PC-3 (cell line): Measurements from ENCODE around the gene SMIM9. TPM values are rescaled to one million over a fixed set of nuclear protein-coding genes. Genes with fewer than 3 reads are reported as not detected.

Source experiments
- ATAC-seq: fragments of 200-7000 bp; cut with Tn5 transposase; 2 replicates; pipeline ENCODE4 v1.9.1; 2020; ENCODE audit warnings: mild to moderate bottlenecking, moderate library complexity
- BruUV-seq: library from RNA; stranded (reverse); fragments of 400-500 nt; replicated peaks from 2 replicates; lab custom pipeline; 2021; lab: Mats Ljungman, UMichigan
- CTCF ChIA-PET: fragments of 300-600 bp; sonication (Branson Sonifier 250); formaldehyde crosslinking; loops from one replicate; lab custom pipeline; 2022; ENCODE audit warnings: antibody characterized with exemption; lab: Charles Lee
- POLR2A ChIA-PET: fragments of 300-600 bp; sonication (Branson Sonifier 250); formaldehyde crosslinking; loops from one replicate; lab custom pipeline; 2022; ENCODE audit warnings: antibody characterized with exemption; ENCODE audit not compliant: unreplicated experiment; lab: Charles Lee
- DNase-seq: peaks from one replicate; pipeline ENCODE4 v3.0.0-alpha.2; 2015
- H2AFZ ChIP-seq: fragments of 300-600 bp; sonication (generic); 2 replicates; pipeline ENCODE4 v1.6.0; 2016; ENCODE audit warnings: antibody characterized with exemption, low read length
- H3F3A ChIP-seq: fragments of 300-600 bp; sonication (generic); one replicate; pipeline ENCODE4 v1.6.0; 2017; ENCODE audit warnings: antibody characterized with exemption, low read length, control low read depth, mild to moderate bottlenecking; ENCODE audit not compliant: unreplicated experiment
- H3K27ac ChIP-seq: fragments of 300-600 bp; sonication (generic); 2 replicates; pipeline ENCODE4 v1.5.1; 2016; ENCODE audit warnings: mild to moderate bottlenecking, low read length
- H3K27me3 ChIP-seq: fragments of 300-600 bp; sonication (generic); 2 replicates; pipeline ENCODE4 v1.6.1; 2016; ENCODE audit warnings: low read length, mixed read lengths
- H3K36me3 ChIP-seq: fragments of 300-600 bp; sonication (generic); 2 replicates; pipeline ENCODE4 v1.6.1; 2016; ENCODE audit warnings: low read depth, mixed run types, low read length, mixed read lengths
- H3K4me1 ChIP-seq: fragments of 300-600 bp; sonication (generic); 2 replicates; pipeline ENCODE4 v1.5.1; 2016; ENCODE audit warnings: low read length; ENCODE audit not compliant: insufficient read depth
- H3K4me2 ChIP-seq: fragments of 300-600 bp; sonication (generic); 2 replicates; pipeline ENCODE4 v1.6.0; 2016; ENCODE audit warnings: low read length
- H3K4me3 ChIP-seq: fragments of 300-600 bp; sonication (generic); 2 replicates; pipeline ENCODE4 v1.5.1; 2016; ENCODE audit warnings: mild to moderate bottlenecking, low read length, mixed read lengths
- H3K79me2 ChIP-seq: fragments of 300-600 bp; sonication (generic); 2 replicates; pipeline ENCODE4 v1.6.1; 2017; ENCODE audit warnings: low read length, mixed read lengths
- H3K9ac ChIP-seq: fragments of 300-600 bp; sonication (generic); 2 replicates; pipeline ENCODE4 v1.6.0; 2016; ENCODE audit warnings: mild to moderate bottlenecking, low read length
- H3K9me2 ChIP-seq: fragments of 300-600 bp; sonication (generic); replicated peaks from 2 replicates; pipeline ENCODE4 v1.6.1; 2016; ENCODE audit warnings: mixed run types, low read length, mixed read lengths
- H3K9me3 ChIP-seq: fragments of 300-600 bp; sonication (generic); 2 replicates; pipeline ENCODE4 v1.6.1; 2016; ENCODE audit warnings: low read length, mixed read lengths
- H4K20me1 ChIP-seq: fragments of 300-600 bp; sonication (generic); 2 replicates; pipeline ENCODE4 v1.6.1; 2016; ENCODE audit warnings: low read length, mixed read lengths
- EZH2 ChIP-seq: fragments of 300-600 bp; sonication (generic); IDR thresholded peaks from one replicate; pipeline ENCODE4 v1.6.1; 2017; ENCODE audit warnings: antibody characterized with exemption, mild to moderate bottlenecking, low read length; ENCODE audit not compliant: unreplicated experiment
- EZH2phosphoT487 ChIP-seq: fragments of 300-600 bp; sonication (generic); IDR thresholded peaks from 2 replicates; pipeline ENCODE4 v1.6.1; 2018; ENCODE audit warnings: mild to moderate bottlenecking, antibody characterized with exemption, low read length, borderline replicate concordance
- intact Hi-C: fragments of 100-400 bp; cut with micrococcal nuclease; formaldehyde crosslinking; loops from 2 replicates; pipeline ENCODE4 v1.9.0; 2023
- total RNA-seq: library from RNA; depleted of rRNA; stranded (reverse); fragments of >200 nt; gene quantifications from 2 replicates; pipeline ENCODE4 v1.2.3, GENCODE V29; 2014
- TF ChIP-seq, protein P1 (sequence below): fragments of 300-600 bp; sonication (generic); conservative IDR thresholded peaks from 2 replicates; pipeline ENCODE4 v1.5.1; 2017; ENCODE audit warnings: antibody characterized with exemption, low read depth, mild to moderate bottlenecking, low read length

The SMIM9 gene
- total RNA-seq, 1 experiment from 2014 or later, result not detected

- H3K4me3 ChIP-seq, result no peak overlapping the region
- H3K79me2 ChIP-seq, result no peaks in the 10 kb centered on the region
- H3K9ac ChIP-seq, result no peak overlapping the region
- H3K27ac ChIP-seq, result no peak overlapping the region
- H3K9me3 ChIP-seq, result no peaks in the 10 kb centered on the region
- no peak for DNase-seq
- intact Hi-C loops, result no loop called here
- POLR2A ChIA-PET, result interaction anchor here (0.5 kb wide), 1 partner anchor 271 kb away, joined by 3 read pairs; no protein-coding TSS in a partner anchor
- H3K36me3 ChIP-seq, result no peaks in the 10 kb centered on the region
- no peak overlapping the region for H3K4me2 ChIP-seq
- no peaks in the 10 kb centered on the region for H3K27me3 ChIP-seq
- no peaks in the 10 kb centered on the region for H3F3A ChIP-seq
- TF ChIP-seq, protein P1, sequence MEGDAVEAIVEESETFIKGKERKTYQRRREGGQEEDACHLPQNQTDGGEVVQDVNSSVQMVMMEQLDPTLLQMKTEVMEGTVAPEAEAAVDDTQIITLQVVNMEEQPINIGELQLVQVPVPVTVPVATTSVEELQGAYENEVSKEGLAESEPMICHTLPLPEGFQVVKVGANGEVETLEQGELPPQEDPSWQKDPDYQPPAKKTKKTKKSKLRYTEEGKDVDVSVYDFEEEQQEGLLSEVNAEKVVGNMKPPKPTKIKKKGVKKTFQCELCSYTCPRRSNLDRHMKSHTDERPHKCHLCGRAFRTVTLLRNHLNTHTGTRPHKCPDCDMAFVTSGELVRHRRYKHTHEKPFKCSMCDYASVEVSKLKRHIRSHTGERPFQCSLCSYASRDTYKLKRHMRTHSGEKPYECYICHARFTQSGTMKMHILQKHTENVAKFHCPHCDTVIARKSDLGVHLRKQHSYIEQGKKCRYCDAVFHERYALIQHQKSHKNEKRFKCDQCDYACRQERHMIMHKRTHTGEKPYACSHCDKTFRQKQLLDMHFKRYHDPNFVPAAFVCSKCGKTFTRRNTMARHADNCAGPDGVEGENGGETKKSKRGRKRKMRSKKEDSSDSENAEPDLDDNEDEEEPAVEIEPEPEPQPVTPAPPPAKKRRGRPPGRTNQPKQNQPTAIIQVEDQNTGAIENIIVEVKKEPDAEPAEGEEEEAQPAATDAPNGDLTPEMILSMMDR, result no peak
- no peak for TF ChIP-seq EZH2
- no peak for TF ChIP-seq EZH2phosphoT487
- BruUV-seq, result no TSS peak
- peaks cover 11% of the 10 kb centered on the region; the same call in 1 of the 2 replicates for H3K4me1 ChIP-seq
- no peaks in the 10 kb centered on the region for H4K20me1 ChIP-seq
- H3K9me2 ChIP-seq, result no peaks in the 10 kb centered on the region
- CTCF ChIA-PET, result no interaction called here
- no peak overlapping the region for H2AFZ ChIP-seq
- no peak for ATAC-seq
These were observed 42.5 kb downstream of the SMIM9 start for GRCh38 chrX:154791939-154792338.

DNA sequence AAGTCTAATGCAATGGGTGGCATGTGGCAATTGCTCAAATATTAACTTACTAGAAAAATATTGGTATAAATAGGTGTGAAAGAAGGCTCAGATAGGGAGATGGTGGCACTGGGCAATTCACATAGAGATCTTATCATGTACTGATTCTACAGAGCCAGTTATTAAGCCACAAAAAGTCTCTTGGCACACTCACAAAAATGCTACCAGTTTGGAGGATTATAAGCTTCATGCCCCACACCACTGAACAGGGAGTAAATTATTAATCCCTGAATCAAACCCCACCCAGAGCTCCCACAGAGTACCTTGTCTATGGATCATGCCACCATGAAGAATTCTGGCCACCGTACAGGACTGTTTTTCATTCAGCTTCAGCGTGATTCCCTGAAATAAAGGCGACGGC lies 43.0 kb downstream of the SMIM9 start:
- intact Hi-C loops, result no loop called here
- Histone ChIP-seq H3K27ac (no peak overlapping the region), H3K4me2 (no peak overlapping the region), H3K79me2 (no peaks in the 10 kb centered on the region), H3K9me3 (no peaks in the 10 kb centered on the region), H3F3A (no peaks in the 10 kb centered on the region), H4K20me1 (no peaks in the 10 kb centered on the region), H3K4me3 (no peak overlapping the region), H2AFZ (no peak overlapping the region), H3K9ac (no peak overlapping the region), H3K4me1 (peaks cover 7% of the 10 kb centered on the region; the same call in 1 of the 2 replicates), H3K9me2 (no peaks in the 10 kb centered on the region), H3K36me3 (no peaks in the 10 kb centered on the region), H3K27me3 (no peaks in the 10 kb centered on the region)
- POLR2A ChIA-PET, result interaction anchor here (0.5 kb wide), 1 partner anchor 272 kb away, joined by 3 read pairs; no protein-coding TSS in a partner anchor
- ATAC-seq (no peak), DNase-seq (no peak)
- CTCF ChIA-PET, result no interaction called here
- TF ChIP-seq, protein P1, result no peak
- TF ChIP-seq EZH2phosphoT487, result no peak
- TF ChIP-seq EZH2, result no peak
- no TSS peak for BruUV-seq

DNA sequence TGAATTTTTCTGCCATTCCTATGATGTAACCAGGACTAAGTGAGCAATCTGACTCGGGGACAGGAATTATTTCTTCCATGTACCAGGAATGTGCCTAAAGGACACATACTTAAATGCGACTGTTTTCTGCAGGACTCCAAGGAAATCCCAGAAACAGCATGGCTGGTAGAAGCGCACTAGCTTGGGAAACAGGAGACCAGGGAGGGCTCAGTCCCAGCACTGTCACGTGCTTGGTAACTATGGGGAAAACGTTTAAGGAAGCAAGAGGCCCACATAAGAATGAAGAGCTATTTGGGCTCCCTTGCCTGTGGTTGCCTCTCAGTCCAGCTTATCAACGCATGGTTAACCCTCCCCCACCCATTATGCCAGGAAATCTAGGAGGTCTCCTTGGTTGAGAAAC lies 48.7 kb downstream of the SMIM9 start:
- TF ChIP-seq EZH2phosphoT487, result no peak
- TF ChIP-seq, protein P1, result no peak
- DNase-seq, result no peak
- BruUV-seq, result no TSS peak
- H3K4me2 ChIP-seq, result no peak overlapping the region
- H3K36me3 ChIP-seq, result no peaks in the 10 kb centered on the region
- intact Hi-C loops, result no loop called here
- CTCF ChIA-PET, result no interaction called here
- H3K4me3 ChIP-seq, result no peak overlapping the region
- no peak overlapping the region for H3K27ac ChIP-seq
- no peaks in the 10 kb centered on the region for H3K79me2 ChIP-seq
- H3K27me3 ChIP-seq, result no peaks in the 10 kb centered on the region
- POLR2A ChIA-PET, result no interaction called here
- H3K9me2 ChIP-seq, result no peaks in the 10 kb centered on the region
- no peaks in the 10 kb centered on the region for H3K4me1 ChIP-seq
- no peak for ATAC-seq
- no peaks in the 10 kb centered on the region for H4K20me1 ChIP-seq
- no peaks in the 10 kb centered on the region for H3K9me3 ChIP-seq
- H3K9ac ChIP-seq, result no peak overlapping the region
- H2AFZ ChIP-seq, result no peak overlapping the region
- no peaks in the 10 kb centered on the region for H3F3A ChIP-seq
